GM12891 (cell line): ENCODE results near the gene CHST1.

Experiments used
- POLR2AphosphoS5 ChIP-seq: IDR thresholded peaks from 2 replicates; pipeline ENCODE4 v1.6.1; 2011; ENCODE audit warnings: low read depth, low read length, control low read depth
- TAF1 ChIP-seq: IDR thresholded peaks from 2 replicates; pipeline ENCODE4 v1.6.1; 2011; ENCODE audit warnings: low read depth, low read length, control low read depth

- TF ChIP-seq TAF1, result no peak
- TF ChIP-seq POLR2AphosphoS5, result no peak
Measured at GRCh38 chr11:45655347-45655756, 10.1 kb downstream of the CHST1 start.
